Middle frontal gyrus (tissue), 1 donor: ENCODE results near the gene SOX5.
"Not testable (repeated sequence)": the region's sequence is repeated elsewhere in the genome, so short reads cannot be mapped to it uniquely, and the experiment has no call there.

Source experiments
- DNase-seq: peaks from one replicate; pipeline ENCODE4 v3.0.0-alpha.2; 2015; ENCODE audit warnings: low spot score; ENCODE audit errors: extremely low spot score

SOX5 gene

GRCh38 chr12:23843958-23844357, 105.5 kb downstream of the SOX5 start:
- no peak for DNase-seq

- no peak for DNase-seq
Observed at GRCh38 chr12:23834076-23834475, 115.4 kb downstream of the SOX5 start.

DNA sequence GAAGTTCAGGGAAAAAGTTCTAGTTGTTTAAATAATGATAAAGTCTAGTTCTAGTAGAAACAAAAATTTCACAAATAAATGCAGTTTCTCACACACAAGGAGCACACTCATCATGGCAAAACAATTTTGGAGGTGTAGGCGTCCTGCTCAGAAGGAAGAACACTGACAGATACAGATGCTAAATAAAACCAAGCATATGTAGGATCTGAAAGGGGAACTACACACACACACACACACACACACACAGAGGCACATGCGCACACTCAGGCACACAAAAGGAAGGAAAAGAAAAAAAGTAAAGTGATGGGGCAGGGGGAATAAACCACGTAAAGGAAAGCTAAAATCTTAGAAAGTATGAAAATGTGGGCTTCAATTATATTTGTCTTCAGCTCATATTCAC, 117.7 kb downstream of the SOX5 start:
- DNase-seq: no peak

GRCh38 chr12:23830210-23830609, 119.3 kb downstream of the SOX5 start:
- no peak for DNase-seq

GRCh38 chr12:23827353-23827752, 122.1 kb downstream of the SOX5 start:
- no peak for DNase-seq

- DNase-seq: not testable (repeated sequence)
Observed at GRCh38 chr12:23825124-23825523, 124.3 kb downstream of the SOX5 start.

GRCh38 chr12:23824358-23824757, 125.1 kb downstream of the SOX5 start:
- no peak for DNase-seq

DNA sequence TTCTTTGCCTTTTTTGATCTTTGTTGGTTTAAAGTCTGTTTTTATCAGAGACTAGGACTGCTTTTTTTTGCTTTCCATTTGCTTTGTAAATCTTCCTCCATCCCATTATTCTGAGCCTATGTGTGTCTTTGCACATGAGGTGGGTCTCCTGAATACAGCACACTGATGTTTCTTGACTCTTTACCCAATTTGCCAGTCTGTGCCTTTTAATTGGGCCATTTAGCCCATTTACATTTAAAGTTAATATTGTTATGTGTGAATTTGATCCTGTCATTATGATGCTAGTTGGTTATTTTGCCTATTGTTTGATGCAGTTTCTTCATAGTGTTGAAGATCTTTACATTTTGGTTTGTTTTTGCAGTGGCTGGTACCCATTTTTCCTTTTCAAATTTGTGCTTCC, 126.6 kb downstream of the SOX5 start:
- not testable (repeated sequence) for DNase-seq

GRCh38 chr12:23817345-23817744, 132.1 kb downstream of the SOX5 start:
- DNase-seq: no peak

GRCh38 chr12:23816394-23816851, 133.0 kb downstream of the SOX5 start:
- DNase-seq: no peak

DNA sequence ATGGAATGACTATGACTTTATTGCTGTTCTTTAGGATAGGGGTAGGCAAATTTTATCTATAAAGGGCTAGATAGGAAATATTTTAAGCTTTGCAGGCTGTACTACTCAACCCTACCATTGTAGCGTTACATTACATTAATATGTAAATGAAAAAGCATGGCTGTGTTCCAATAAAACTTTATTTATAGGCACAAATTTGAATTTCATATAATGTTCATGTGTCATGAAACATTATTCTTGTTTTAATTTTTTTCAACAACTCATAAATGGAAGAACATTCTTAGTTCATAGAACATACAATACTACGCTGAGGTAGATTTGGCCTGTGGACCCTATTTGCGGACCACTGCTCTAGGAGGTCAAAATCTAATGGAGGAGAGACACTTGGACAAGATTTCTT, 133.7 kb downstream of the SOX5 start:
- DNase-seq: no peak

- no peak for DNase-seq
Observed at GRCh38 chr12:23813206-23813605, 136.3 kb downstream of the SOX5 start.

- DNase-seq: no peak
Observed at GRCh38 chr12:23810329-23810902, 139.1 kb downstream of the SOX5 start.

DNA sequence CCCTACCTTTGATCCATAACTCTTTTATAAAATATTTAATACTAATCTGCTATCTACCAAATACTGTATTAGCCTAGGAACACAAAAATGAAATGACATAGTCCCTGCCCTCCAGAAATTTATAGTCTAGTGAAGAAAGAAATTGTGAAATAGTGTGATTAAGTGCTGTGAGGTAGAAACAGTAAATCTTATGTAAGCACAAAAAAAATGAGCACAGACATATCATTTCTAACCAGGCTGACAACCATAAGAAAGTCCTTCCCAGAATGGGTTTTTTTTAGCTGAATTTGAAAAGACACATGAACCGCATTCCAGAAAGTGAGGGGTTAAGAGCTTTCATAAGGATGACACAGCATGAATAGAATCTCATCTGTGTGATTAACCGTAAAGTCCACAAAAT, 145.9 kb downstream of the SOX5 start:
- DNase-seq: no peak

- DNase-seq: no peak
Observed at GRCh38 chr12:23795494-23795893, 154.0 kb downstream of the SOX5 start.

- DNase-seq: no peak
Observed at GRCh38 chr12:23781118-23781517, 168.4 kb downstream of the SOX5 start.

DNA sequence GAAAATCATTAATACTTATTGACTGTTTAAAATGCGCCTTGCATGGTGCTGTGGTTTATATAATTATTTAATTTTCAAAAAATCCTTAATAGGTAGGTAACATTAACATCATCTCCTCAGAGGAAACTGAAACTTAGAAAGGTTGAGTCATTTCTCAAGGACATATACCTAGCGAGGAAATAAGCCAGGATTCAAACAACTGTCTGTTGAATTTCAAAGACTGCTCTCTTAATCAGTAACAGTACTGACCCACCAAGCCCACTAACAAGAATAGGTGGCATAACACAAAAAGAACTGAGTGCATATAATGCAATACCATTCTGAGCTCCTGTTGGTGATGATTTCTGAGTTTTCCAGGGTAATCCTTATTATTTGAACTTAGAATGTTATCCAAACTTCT, 174.3 kb downstream of the SOX5 start:
- DNase-seq: no peak

DNA sequence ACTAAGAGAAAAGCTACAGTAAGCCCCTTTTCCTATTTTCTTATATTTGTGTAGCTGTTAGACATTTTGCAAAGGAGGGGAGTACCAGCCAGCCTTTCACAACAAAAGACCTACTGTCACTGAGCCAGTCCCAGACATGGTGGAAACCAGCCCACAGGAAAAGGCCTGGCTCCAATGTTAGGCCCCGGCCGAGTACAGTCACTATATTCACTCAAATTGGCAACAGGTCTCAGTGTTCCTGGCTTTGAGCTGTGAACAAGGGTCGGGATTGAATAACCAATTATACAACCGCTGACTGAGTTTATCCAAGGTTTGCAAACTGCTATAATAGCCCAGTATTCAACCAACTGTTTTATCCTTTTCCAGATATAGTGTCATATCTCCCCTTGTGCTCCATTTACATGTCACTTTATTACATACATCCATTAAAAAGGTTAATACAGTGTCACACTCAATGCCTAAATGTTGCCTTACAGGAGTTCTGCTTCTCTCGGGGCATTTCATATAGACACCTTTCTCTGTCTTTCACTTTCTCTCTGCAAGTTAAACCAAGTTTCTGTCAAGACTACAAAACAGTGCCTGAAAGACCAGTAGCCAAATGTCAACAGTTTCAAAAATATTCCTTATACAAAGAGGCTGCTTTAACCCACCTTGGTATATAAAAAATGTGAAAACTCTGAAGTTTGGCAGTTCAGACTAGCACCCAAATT, 178.1 kb downstream of the SOX5 start:
- DNase-seq: peak; percentile 72

DNA sequence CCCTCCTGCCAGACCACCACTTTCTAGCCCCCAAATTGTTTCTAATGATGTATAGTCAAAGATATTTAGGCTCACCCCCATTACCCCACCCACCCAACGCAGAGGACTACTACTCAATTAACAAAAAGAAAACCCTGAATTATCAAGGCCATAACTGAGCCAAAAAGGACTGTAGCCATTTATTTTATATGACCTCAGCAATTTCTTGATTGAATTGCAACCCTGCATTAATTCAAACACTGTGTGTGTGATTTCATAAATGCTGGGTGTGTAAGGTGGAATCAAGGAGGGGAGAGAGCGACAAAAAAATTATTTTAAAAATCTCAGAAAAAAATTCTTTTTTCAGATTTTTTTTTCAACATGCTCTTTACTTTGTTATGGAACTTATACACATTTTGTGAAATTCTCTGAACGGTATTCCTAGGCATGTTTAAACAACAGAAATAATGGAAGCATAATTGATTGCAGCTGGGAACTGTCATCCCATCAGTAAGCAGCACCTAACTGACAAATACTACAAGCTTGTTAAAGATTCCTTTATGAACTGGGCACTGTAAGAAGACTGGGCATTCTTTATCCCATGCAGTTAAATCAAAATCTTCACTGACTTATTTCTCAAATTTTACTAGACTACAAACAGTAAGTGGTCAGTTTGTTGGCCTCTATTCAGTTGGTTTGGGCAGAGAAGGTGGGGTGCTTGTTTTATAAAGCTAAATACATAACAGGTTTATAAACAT, 179.1 kb downstream of the SOX5 start:
- no peak for DNase-seq

GRCh38 chr12:23767834-23768233, 181.6 kb downstream of the SOX5 start:
- no peak for DNase-seq

DNA sequence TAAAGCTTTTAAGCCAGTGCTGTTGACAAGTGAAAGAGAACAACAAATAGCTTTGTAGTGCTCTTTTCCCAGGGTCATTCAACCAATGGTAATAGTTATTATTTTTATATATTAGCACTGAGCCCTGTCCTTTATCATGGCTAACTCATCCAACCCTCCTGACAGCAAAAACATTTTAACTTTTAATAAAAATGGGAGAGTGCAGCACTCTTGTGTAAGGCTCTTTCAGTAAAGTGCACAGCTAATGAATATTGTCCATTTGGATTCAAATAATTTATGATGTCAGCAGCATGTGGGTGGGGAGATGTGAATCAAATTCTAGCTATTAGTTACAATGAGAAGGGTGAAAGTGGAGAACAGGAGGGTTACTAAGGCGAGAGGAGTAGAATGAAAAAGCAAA, 185.7 kb downstream of the SOX5 start:
- DNase-seq: no peak

DNA sequence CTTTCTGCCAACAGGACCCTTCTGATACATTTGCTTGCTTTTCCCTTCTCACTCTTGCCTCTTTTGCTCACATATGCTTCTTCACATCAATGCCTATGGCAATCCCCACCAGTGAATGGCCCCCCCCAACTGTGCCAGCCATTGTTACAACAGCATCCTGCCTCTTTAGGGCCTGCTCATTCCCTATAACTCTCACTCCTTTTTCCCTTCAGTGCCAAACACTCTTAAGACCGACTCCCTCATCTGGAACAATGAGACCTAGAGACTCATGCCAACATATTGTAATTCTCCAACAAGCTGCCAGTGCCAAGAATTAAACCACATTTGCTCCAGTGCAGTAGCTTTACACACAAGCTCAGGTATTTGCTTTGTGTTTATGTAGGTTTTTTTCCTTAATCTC, 189.0 kb downstream of the SOX5 start:
- no peak for DNase-seq

DNA sequence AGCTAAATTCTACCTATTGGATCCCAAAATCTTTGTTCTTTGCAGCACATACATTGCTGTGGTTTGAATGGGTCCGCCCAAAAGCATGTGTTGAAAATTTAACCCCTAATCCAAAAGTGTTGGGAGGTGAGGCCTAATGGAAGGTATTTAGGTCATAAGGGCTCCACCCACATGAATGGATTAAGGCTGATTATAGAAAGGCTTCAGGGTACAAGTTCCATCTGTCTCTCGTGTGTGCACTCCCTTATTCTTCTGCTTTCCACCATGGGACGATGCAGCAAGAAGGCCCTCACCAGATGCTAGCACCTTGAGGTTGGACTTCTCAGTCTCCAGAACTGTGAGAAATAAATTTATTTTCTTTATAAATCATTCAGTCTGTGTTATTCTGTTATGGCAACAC, 190.9 kb downstream of the SOX5 start:
- no peak for DNase-seq
